Parathyroid adenoma (tissue), 2 donors: ENCODE measurements around the gene SRGAP3.

Experiments
- H2AFZ ChIP-seq: fragments of 300-600 bp; sonication (generic); one replicate; pipeline ENCODE4 v1.7.0; 2017; ENCODE audit warnings: antibody characterized with exemption, mild to moderate bottlenecking
- H3K27ac ChIP-seq: fragments of 300-600 bp; sonication (generic); one replicate; pipeline ENCODE4 v1.7.0; 2017
- H3K27me3 ChIP-seq: fragments of 300-600 bp; sonication (generic); one replicate; pipeline ENCODE4 v1.7.0; 2017; ENCODE audit warnings: low read length; ENCODE audit not compliant: control insufficient read depth, insufficient read depth
- H3K36me3 ChIP-seq: fragments of 300-600 bp; sonication (generic); one replicate; pipeline ENCODE4 v1.7.0; 2017; ENCODE audit warnings: low read length; ENCODE audit not compliant: control insufficient read depth, insufficient read depth
- H3K4me1 ChIP-seq: fragments of 300-600 bp; sonication (generic); one replicate; pipeline ENCODE4 v1.7.0; 2017; ENCODE audit warnings: control low read depth
- H3K4me2 ChIP-seq: fragments of 300-600 bp; sonication (generic); one replicate; pipeline ENCODE4 v1.7.0; 2017; ENCODE audit warnings: low read length
- H3K4me3 ChIP-seq: fragments of 300-600 bp; sonication (generic); one replicate; pipeline ENCODE4 v1.7.0; 2017; ENCODE audit warnings: low read depth, low read length
- H3K79me2 ChIP-seq: fragments of 300-600 bp; sonication (generic); one replicate; pipeline ENCODE4 v1.7.0; 2017; ENCODE audit warnings: control low read depth
- H3K9ac ChIP-seq: fragments of 300-600 bp; sonication (generic); one replicate; pipeline ENCODE4 v1.7.0; 2017; ENCODE audit warnings: mild to moderate bottlenecking
- H3K9me3 ChIP-seq: fragments of 300-600 bp; sonication (generic); one replicate; pipeline ENCODE4 v1.7.0; 2017; ENCODE audit warnings: low read length; ENCODE audit not compliant: control insufficient read depth
- TF ChIP-seq, protein P1 (sequence below): fragments of 300-600 bp; sonication (generic); IDR thresholded peaks from one replicate; pipeline ENCODE4 v1.7.0; 2017; ENCODE audit warnings: antibody characterized with exemption, mild to moderate bottlenecking
- donor health status: primary hyperparathyroidism.

The SRGAP3 gene

GRCh38 chr3:9231006-9231405 is 18.4 kb downstream of the SRGAP3 start:
- Histone ChIP-seq H3K79me2 (no peaks in the 10 kb centered on the region), H3K9ac (no peak overlapping the region), H3K27ac (no peak overlapping the region), H3K4me1 (peaks cover 6% of the 10 kb centered on the region), H3K9me3 (no peaks in the 10 kb centered on the region), H3K4me3 (no peak overlapping the region), H3K4me2 (no peak overlapping the region), H2AFZ (no peak overlapping the region), H3K27me3 (no peaks in the 10 kb centered on the region), H3K36me3 (no peaks in the 10 kb centered on the region)
- TF ChIP-seq, protein P1, sequence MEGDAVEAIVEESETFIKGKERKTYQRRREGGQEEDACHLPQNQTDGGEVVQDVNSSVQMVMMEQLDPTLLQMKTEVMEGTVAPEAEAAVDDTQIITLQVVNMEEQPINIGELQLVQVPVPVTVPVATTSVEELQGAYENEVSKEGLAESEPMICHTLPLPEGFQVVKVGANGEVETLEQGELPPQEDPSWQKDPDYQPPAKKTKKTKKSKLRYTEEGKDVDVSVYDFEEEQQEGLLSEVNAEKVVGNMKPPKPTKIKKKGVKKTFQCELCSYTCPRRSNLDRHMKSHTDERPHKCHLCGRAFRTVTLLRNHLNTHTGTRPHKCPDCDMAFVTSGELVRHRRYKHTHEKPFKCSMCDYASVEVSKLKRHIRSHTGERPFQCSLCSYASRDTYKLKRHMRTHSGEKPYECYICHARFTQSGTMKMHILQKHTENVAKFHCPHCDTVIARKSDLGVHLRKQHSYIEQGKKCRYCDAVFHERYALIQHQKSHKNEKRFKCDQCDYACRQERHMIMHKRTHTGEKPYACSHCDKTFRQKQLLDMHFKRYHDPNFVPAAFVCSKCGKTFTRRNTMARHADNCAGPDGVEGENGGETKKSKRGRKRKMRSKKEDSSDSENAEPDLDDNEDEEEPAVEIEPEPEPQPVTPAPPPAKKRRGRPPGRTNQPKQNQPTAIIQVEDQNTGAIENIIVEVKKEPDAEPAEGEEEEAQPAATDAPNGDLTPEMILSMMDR = no peak

DNA sequence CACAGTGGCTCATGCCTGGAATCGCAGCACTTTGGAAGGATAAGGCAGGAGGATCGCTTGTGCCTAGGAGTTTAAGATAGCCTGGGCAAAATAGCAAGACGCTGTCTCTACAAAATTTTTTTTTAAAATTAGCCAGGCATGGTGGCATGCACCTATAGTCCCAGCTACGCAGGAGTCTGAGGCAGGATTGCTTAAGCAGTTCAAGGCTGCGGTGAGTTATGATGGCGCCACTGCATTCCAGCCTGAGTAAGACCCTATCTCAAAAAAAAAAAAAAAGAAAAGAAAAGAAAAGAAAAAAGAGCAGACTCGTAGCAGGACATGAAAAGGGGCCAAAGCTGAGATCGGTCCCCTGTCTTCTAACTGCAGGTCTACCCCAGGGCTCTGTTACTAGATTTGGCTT is 18.9 kb downstream of the SRGAP3 start:
- Histone ChIP-seq H3K4me1 (peaks cover 6% of the 10 kb centered on the region), H3K79me2 (no peaks in the 10 kb centered on the region), H3K36me3 (no peaks in the 10 kb centered on the region), H3K4me2 (no peak overlapping the region), H3K9ac (no peak overlapping the region), H3K4me3 (no peak overlapping the region), H3K27ac (no peak overlapping the region), H3K27me3 (no peaks in the 10 kb centered on the region), H2AFZ (no peak overlapping the region), H3K9me3 (no peaks in the 10 kb centered on the region)
- TF ChIP-seq, protein P1 = no peak

- peaks cover 6% of the 10 kb centered on the region for H3K4me1 ChIP-seq
- no peak overlapping the region for H3K27ac ChIP-seq
- no peak overlapping the region for H3K4me3 ChIP-seq
- no peaks in the 10 kb centered on the region for H3K27me3 ChIP-seq
- H3K9ac ChIP-seq = no peak overlapping the region
- TF ChIP-seq, protein P1 = no peak
- H3K79me2 ChIP-seq = no peaks in the 10 kb centered on the region
- no peak overlapping the region for H2AFZ ChIP-seq
- no peaks in the 10 kb centered on the region for H3K9me3 ChIP-seq
- no peak overlapping the region for H3K4me2 ChIP-seq
- H3K36me3 ChIP-seq = no peaks in the 10 kb centered on the region
These were observed 19.6 kb downstream of the SRGAP3 start for GRCh38 chr3:9229879-9230278.

- Histone ChIP-seq H3K4me3 (no peak overlapping the region), H3K9me3 (no peaks in the 10 kb centered on the region), H3K27me3 (no peaks in the 10 kb centered on the region), H3K27ac (no peak overlapping the region), H3K9ac (no peak overlapping the region), H2AFZ (no peak overlapping the region), H3K79me2 (no peaks in the 10 kb centered on the region), H3K4me1 (peaks cover 6% of the 10 kb centered on the region), H3K36me3 (no peaks in the 10 kb centered on the region), H3K4me2 (no peak overlapping the region)
- TF ChIP-seq, protein P1 = no peak
These were observed 20.1 kb downstream of the SRGAP3 start for GRCh38 chr3:9229325-9229724.

- no peak overlapping the region for H2AFZ ChIP-seq
- no peaks in the 10 kb centered on the region for H3K36me3 ChIP-seq
- TF ChIP-seq, protein P1 = no peak
- peaks cover 6% of the 10 kb centered on the region for H3K4me1 ChIP-seq
- no peak overlapping the region for H3K9ac ChIP-seq
- no peak overlapping the region for H3K4me3 ChIP-seq
- no peaks in the 10 kb centered on the region for H3K27me3 ChIP-seq
- H3K79me2 ChIP-seq = no peaks in the 10 kb centered on the region
- no peak overlapping the region for H3K4me2 ChIP-seq
- H3K27ac ChIP-seq = no peak overlapping the region
- no peaks in the 10 kb centered on the region for H3K9me3 ChIP-seq
These were observed 23.1 kb downstream of the SRGAP3 start for GRCh38 chr3:9226326-9226725.
